Upper lobe of left lung (tissue), 6 donors: ENCODE results near the gene KCNE1. TPM values are rescaled to one million over a fixed set of nuclear protein-coding genes. Genes with fewer than 3 reads are reported as not detected.

Experiments
- ATAC-seq, 2 donors: fragments of 200-7000 bp; cut with Tn5 transposase; one replicate each; pipeline ENCODE4 v1.9.1; 2022; ENCODE audit warnings: mild to moderate bottlenecking in 2 of 2, moderate library complexity in 2 of 2; ENCODE audit not compliant: low FRiP score in 2 of 2
- DNase-seq, 2 donors: peaks; one replicate each; pipeline ENCODE4 v3.0.0-alpha.2; 2019 to 2020
- H3K27ac ChIP-seq, 4 donors: fragments of 200-600 bp; sonication (generic); one replicate each; pipeline ENCODE4 v1.5.1; 2016 to 2019
- H3K27me3 ChIP-seq, 4 donors: fragments of 200-600 bp; sonication (generic); one replicate each; pipeline ENCODE4 v1.5.1; 2017 to 2019
- H3K36me3 ChIP-seq, 4 donors: fragments of 200-600 bp; sonication (generic); one replicate each; pipeline ENCODE4 v1.5.1; 2016 to 2019
- H3K4me1 ChIP-seq, 4 donors: fragments of 200-600 bp; sonication (generic); one replicate each; pipeline ENCODE4 v1.5.1; 2018 to 2019
- H3K4me3 ChIP-seq, 4 donors: fragments of 200-600 bp; sonication (generic); one replicate each; pipeline ENCODE4 v1.5.1; 2017 to 2019; ENCODE audit warnings: mild to moderate bottlenecking in 2 of 4, moderate library complexity in 1 of 4
- H3K9me3 ChIP-seq, 4 donors: fragments of 200-600 bp; sonication (generic); one replicate each; pipeline ENCODE4 v1.5.1; 2018 to 2019
- CTCF ChIP-seq, 6 experiments: fragments of 450-650 bp in 4 of 6; fragments of 200-600 bp in 2 of 6; sonication (generic) in 2 of 6; IDR thresholded peaks; one replicate each; pipeline ENCODE4 v1.5.1; 2016 to 2019; ENCODE audit warnings: antibody characterized with exemption in 6 of 6
- EP300 ChIP-seq, 4 donors: sonication (generic); formaldehyde crosslinking; IDR thresholded peaks; one replicate each; pipeline ENCODE4 v1.5.1; 2017; ENCODE audit warnings: antibody characterized with exemption in 4 of 4, control low read depth in 2 of 4
- POLR2A ChIP-seq, 4 donors: fragments of 450-650 bp; IDR thresholded peaks; one replicate each; pipeline ENCODE4 v1.5.1; 2016 to 2017; ENCODE audit warnings: antibody characterized with exemption in 4 of 4, mild to moderate bottlenecking in 2 of 4
- POLR2AphosphoS5 ChIP-seq, 2 donors: sonication (generic); formaldehyde crosslinking; IDR thresholded peaks; one replicate each; pipeline ENCODE4 v1.5.1; 2017; ENCODE audit warnings: antibody characterized with exemption in 2 of 2
- WGBS, 2 donors: methylation state at CpG; one replicate each; pipeline ENCODE4 v1.1.5; 2017 to 2018; 5-methylcytosine and 5-hydroxymethylcytosine counted together
- total RNA-seq, 6 donors: library from RNA; depleted of rRNA in 4 of 6; stranded (reverse); fragments of >200 nt in 4 of 6; gene quantifications; one replicate each; pipeline versions ENCODE4 v1.1.0 to v1.2.1, GENCODE V29; 2016 to 2021
- donor health status: DM: no; HTN: no; CAD: no; lungs with moderate emphysema.
- donor health status: DM: no; HTN: yes; CAD: no; lungs with severe emphysema.

KCNE1 gene
- total RNA-seq, 6 donors from 2014 or later = 9.6 to 58.7 (median 19.4) TPM

DNA sequence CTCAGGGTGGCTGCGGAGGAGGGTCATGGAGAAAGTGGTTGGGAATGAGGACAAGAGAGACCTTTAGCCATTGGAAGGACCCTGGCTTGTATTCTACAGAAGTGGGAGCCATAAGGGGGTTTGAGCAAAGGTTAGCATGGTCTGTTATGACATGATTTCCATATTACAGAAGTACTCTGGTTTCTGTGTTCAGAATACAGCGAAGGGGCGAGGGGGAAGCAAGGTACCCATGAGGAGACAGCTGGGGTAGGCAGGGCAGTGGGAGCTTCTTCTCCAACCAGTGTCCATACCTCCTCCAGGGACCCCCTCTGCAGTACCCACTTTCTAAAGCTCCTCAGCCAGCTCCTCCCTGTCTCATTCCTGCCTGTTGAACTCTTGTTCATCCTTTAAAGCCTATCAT is 21.9 kb upstream of the KCNE1 start:
- no peak overlapping the region for H3K27ac ChIP-seq
- no peak overlapping the region for H3K4me3 ChIP-seq
- WGBS, 2 donors = 86 to 90% methylated on average over 3 of the region's 3 CpGs
- H3K36me3 ChIP-seq = no peaks in the 10 kb centered on the region
- ATAC-seq (no peak), DNase-seq (no peak)
- TF ChIP-seq CTCF (IDR thresholded peaks at IDR 0.05) (no peak), POLR2A (IDR thresholded peaks at IDR 0.05) (no peak), POLR2AphosphoS5 (IDR thresholded peaks at IDR 0.05) (no peak), EP300 (IDR thresholded peaks at IDR 0.05) (no peak)
- no peaks in the 10 kb centered on the region for H3K9me3 ChIP-seq
- H3K27me3 ChIP-seq = no peaks in the 10 kb centered on the region
- peaks cover 0 to 7% (median 0%) of the 10 kb centered on the region in 4 donors for H3K4me1 ChIP-seq

DNA sequence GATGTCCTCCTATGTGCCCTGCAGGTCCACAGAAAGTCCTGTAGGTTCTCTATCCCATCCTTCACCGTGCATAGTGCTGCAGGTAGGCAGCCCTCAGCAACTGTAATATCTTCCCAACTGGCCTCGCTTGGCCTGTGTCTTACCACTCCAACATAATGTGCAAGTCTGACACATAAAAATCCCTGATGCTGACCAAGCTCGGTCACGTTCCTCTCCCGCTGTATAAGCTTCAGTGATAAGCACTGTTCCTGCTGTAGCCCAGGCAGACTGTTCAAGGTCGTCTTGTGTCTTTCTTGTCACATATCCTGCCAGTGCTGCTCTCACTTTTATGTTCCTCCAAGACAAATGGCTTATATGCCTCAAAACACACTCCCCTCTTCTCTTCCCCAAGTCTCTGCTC is 19.4 kb upstream of the KCNE1 start:
- Histone ChIP-seq H3K27me3 (no peaks in the 10 kb centered on the region), H3K27ac (no peak overlapping the region), H3K4me1 (peaks cover 12 to 23% (median 13%) of the 10 kb centered on the region in 4 donors), H3K9me3 (no peaks in the 10 kb centered on the region), H3K4me3 (no peak overlapping the region), H3K36me3 (no peaks in the 10 kb centered on the region)
- no peak for ATAC-seq
- DNase-seq = no peak
- no peak for TF ChIP-seq EP300 (IDR thresholded peaks at IDR 0.05)
- no peak for TF ChIP-seq CTCF (IDR thresholded peaks at IDR 0.05)
- TF ChIP-seq POLR2A (IDR thresholded peaks at IDR 0.05) = no peak
- no peak for TF ChIP-seq POLR2AphosphoS5 (IDR thresholded peaks at IDR 0.05)
- whole genome bisulfite sequencing, 2 donors = 90 to 93% methylated on average over 6 of the region's 6 CpGs

GRCh38 chr21:34530261-34530660 is 18.3 kb upstream of the KCNE1 start:
- TF ChIP-seq CTCF (IDR thresholded peaks at IDR 0.05) (no peak), POLR2AphosphoS5 (IDR thresholded peaks at IDR 0.05) (no peak), POLR2A (IDR thresholded peaks at IDR 0.05) (no peak), EP300 (IDR thresholded peaks at IDR 0.05) (no peak)
- ATAC-seq = no peak

GRCh38 chr21:34528131-34528561 is 16.1 kb upstream of the KCNE1 start:
- no peak for TF ChIP-seq POLR2A (IDR thresholded peaks at IDR 0.05)
- TF ChIP-seq EP300 (IDR thresholded peaks at IDR 0.05) = no peak
- TF ChIP-seq CTCF (IDR thresholded peaks at IDR 0.05) = no peak
- no peak for TF ChIP-seq POLR2AphosphoS5 (IDR thresholded peaks at IDR 0.05)
- peak overlapping the region; percentile 86 to 95 (median 90) for H3K27ac ChIP-seq
- ATAC-seq (no peak), DNase-seq (no peak)
- peaks cover 31 to 36% (median 35%) of the 10 kb centered on the region in 4 donors for H3K4me1 ChIP-seq
- H3K9me3 ChIP-seq = no peaks in the 10 kb centered on the region
- H3K36me3 ChIP-seq = no peaks in the 10 kb centered on the region
- no peak overlapping the region for H3K4me3 ChIP-seq
- 65 to 66% methylated on average over 3 of the region's 3 CpGs for WGBS, 2 donors
- H3K27me3 ChIP-seq = no peaks in the 10 kb centered on the region

More at GRCh38 chr21:34530261-34530660, 18.3 kb upstream of the KCNE1 start:
- DNase-seq = no peak
- Histone ChIP-seq H3K27ac (no peak overlapping the region), H3K4me1 (peaks cover 14 to 23% (median 16%) of the 10 kb centered on the region in 4 donors), H3K27me3 (no peaks in the 10 kb centered on the region), H3K9me3 (no peaks in the 10 kb centered on the region), H3K36me3 (no peaks in the 10 kb centered on the region), H3K4me3 (no peak overlapping the region)

DNA sequence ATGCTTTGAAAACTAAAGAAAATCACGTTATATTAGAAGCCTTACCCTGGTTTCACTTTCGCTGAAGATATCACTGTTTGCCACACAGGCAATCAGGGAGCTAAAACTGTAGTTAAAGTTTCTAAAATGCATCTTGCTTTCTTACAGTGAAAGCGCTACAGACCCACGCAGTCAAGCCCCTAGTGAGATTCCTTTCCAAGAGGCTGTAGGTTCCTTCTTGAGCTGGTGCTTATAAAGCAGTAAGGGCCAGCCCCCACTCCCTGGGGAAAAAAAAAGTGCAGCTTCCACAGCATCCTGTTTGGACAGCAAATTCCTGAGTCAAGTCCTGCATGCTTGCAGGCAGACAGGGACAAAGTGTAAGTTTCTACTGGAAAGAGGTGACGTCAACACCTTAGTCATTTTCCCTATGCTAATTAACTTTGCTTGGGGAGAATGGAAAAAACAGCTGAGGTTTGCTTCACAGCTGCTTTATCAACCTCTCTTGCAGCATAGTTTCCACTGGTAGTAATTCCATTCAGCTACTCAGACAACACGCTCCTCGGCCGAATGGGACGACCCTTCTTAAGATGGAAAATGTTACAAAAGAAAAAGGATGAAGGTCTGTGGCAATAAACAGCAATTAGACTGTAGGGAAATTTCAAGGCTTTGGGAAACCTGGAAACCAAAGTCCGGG is 14.7 kb upstream of the KCNE1 start:
- TF ChIP-seq EP300 (IDR thresholded peaks at IDR 0.05) (peak in 3 of 4 donors; percentile 56 to 90 (median 79)), POLR2AphosphoS5 (IDR thresholded peaks at IDR 0.05) (peak; percentile 91 to 92), CTCF (IDR thresholded peaks at IDR 0.05) (no peak), POLR2A (IDR thresholded peaks at IDR 0.05) (peak in 3 of 4 donors; percentile 60 to 92 (median 88))
- Histone ChIP-seq H3K4me1 (peaks cover 44 to 50% (median 47%) of the 10 kb centered on the region in 4 donors), H3K4me3 (peak overlapping the region; percentile 35 to 45 (median 41)), H3K9me3 (no peaks in the 10 kb centered on the region), H3K27me3 (no peaks in the 10 kb centered on the region), H3K36me3 (peaks cover 0 to under 1% (median 0%) of the 10 kb centered on the region in 4 donors), H3K27ac (peak overlapping the region; percentile 86 to 95 (median 90))
- 7 to 9% methylated on average over 10 of the region's 10 CpGs for WGBS, 2 donors
- peak; percentile 91 to 94 for ATAC-seq
- DNase-seq = peak in 1 of 2 donors; percentile 83
